GM19240 (cell line): ENCODE results near the gene AHNAK.

Source experiments
- DNase-seq: peaks from one replicate; pipeline ENCODE4 v3.0.0; 2011; ENCODE audit warnings: low spot score; ENCODE audit not compliant: insufficient read length

The AHNAK gene

DNA sequence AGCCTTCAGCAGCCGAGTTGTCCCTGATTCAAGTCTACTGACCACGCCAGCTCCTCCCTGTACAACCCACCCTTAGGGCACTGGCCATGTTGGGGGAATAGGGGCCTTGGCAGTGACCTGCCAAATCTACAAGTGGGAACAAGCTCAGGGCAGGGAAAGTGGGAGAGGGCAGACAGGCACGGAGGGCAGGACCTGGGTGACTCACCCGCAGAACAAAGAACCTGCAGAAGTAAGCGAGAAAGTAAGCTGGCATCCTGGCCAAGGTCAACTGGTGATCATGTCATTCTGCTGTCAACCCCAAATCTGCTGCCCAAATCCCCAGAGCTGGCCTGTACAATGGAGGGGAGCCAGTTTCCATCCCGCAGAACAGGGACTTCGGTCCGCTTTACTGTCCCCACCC, 135.6 kb downstream of the AHNAK start:
- DNase-seq = no peak

DNA sequence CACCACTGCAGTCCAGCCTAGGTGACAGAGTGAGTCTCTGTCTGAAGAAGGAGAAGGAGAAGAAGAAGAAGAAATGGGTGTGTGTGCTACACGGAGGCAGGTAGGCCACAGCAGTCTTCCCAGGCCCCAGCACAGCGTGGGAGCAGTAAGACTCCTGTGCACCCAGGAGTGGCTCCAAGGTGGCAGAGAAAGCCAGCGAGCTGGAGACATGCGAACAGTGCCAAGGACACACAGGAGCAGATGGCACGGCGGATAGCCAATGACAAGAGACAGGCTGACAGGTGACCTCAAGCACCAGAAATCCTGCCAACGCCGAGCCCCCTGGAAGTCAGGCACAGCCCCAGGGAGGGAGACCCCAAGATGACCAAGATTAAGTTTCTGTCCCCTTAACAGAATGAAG, 136.8 kb downstream of the AHNAK start:
- no peak for DNase-seq

DNA sequence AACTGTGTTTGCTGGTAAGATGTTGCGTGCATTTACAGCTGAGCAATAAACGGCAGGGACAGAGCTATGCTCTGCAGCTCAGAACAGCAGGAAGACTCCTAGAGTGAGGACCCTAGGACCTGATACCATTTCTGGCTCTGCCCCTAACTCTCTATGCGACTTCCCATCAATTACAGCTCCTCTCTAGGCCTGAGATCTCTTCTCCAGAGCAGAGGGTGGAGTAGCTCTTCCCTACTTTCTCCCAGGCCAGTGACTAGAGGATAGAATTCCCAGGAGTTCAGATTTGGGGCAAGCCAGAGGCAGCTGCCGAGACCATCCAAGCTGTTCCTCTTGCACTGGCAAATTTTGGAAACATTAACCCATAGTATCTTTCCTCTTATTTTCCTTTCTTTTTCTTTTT, 140.6 kb downstream of the AHNAK start:
- no peak for DNase-seq

DNA sequence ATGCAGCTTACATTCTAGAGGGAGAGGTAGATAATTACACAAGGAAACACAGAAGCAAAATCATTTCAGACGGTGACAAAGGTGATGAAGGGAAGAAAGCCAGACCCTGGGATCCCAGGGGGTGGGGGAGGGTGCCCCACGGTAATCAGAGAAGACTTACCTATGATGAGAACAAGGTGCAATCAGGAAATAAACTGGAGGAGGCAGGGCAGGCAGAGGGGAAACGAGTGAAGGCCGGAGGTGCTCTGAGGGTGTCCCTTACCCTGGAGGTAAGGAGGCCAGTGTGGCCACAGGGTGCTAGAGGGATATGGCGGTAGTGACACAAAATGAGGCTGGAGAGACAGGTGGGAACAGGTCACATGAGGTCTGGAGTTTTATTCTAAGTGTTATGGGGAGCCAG, 141.7 kb downstream of the AHNAK start:
- DNase-seq = no peak

DNA sequence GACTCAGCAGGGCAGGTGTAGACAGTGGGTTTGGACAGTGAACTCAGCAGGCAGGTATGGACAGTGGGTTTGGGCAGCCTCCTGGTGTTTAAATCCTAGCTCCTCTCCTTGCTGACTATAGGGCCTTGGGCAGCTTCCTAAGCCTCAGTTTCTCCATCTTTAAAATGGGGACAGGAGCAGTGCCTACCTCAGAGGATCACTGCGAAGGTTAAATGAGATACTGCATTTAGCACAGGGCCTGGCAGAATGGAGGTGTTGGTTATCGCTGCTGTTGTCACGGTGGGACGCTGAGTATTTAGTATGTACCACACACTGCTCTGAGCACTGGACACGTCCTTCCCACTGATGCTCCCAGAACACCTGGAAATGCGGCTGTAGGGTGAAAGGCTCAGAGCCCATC, 142.2 kb downstream of the AHNAK start:
- DNase-seq = no peak

DNA sequence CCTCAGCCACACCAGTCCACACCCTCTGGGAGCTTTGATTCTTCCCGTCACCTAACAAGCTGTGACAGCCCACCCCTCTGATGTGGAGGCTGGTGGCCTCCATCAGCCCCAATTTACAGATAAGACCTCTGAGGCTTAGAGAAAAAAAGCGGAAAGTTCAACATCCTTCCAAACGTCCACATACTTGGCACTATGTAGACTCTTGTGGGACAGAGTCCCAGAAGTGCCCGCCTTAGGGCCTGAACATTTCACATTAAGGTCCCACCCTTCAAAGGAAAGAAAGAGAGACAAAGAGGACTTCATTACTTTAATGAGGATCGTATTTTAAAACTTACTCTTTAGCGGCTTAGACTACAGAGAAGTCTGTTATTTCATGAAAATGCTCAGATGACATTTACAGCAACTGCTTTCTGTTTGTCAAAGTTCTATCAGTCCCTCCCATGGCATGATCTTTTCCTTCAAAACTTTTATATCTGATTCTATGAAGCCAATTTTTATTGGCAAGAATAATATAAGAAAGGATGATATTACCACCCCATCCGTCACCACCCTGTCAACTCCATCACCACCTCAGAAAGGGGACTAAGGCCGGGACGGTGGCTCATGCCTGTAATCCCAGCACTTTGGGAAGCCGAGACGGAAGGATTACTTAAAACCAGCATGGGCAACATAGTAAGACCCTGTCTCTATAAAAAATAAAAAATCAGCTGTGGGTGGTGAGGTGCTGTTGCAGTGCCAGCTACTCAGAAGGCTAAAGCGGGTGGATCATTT, 143.5 kb downstream of the AHNAK start:
- no peak for DNase-seq

DNA sequence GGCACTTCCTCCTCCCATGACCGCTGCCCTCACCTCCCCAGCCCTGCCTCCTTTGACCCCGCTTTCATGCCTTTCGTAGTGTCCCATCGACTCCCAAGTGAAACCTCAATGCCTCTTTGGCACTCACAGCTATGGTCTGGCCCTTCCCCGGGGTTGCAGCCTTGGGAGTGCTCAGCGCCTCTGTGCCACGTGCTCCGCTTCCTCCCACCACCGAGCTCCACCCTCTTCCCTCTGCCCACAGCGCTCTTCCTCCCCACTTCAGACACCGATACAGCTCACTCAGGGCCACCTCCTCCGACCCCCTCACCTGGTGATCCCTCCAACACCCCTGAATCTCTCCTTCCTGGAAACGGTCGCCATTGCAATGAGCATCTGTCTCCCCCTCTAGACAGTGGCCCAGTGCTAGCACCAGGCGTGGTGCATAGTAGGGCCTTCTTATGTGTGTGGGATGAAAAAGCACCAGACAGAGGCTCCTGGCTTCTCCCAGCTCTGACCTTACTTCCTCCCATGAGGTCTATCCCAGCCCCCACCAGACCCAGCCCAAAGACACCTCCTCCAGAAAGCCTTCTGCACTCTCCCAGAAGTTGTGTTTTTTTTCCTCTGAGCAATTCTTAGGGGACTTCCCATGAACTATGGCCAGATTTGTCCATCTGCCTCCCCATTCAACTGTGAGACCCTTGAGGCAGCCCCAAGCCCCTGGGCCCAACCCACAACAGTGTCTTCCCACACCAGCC, 144.2 kb downstream of the AHNAK start:
- DNase-seq = no peak

DNA sequence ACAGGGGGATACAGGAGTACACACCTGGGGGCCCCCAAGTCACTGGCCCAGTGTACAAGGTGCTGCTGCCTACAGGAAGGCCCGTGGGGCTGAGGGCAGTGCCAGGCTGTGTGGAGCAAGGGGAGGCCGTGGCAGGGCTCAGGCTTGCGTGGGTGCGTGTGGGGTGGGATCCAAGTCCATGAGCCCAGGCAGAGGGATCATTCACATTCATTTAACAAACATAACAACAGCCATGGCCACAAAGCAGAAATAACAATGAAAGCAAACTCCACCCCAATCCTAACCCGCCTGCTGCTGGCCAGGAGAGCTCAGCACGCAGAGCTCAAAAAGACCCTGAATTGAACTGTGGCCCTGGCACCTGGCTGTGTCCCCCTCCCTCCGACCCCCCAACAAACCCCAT, 144.8 kb downstream of the AHNAK start:
- DNase-seq = no peak

DNA sequence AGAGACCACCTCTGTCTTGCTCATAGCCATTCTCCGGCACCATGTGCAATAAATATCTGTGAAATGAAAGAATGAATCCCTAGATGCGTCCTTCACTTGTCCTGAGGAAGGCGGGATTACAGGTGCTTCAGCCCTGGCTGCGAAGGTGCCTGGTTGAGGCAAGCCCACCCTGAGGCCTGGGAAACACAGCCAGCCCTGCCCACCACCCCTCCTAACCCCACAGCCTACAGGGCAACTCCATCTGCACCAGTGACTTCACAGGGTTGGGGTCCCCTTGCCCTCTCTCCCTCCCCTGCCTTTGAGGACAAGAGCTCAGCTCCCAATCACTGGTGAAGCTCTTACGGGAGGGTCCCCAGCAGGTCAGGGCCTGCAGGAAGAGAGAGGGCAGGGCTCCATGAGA, 145.2 kb downstream of the AHNAK start:
- DNase-seq = no peak

DNA sequence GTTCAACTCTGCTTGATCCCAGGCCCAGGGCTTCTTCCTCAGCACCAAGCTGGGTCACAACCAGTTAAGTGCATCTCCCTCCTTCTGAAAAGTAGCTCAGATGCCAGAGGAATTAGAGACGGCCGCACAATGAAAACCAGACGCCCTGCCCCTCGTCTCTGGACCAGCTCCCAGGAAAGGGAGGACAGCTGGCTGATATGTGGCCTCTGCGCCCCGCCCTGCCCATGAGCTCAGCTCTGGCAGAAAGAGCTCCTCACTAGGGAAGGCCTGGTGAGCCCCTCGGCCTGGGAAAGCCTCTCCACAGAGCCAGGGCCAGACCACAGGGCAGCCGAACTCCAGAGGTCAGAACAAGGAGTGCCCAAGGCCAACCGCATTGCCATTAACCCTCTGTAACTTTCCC, 145.8 kb downstream of the AHNAK start:
- no peak for DNase-seq

DNA sequence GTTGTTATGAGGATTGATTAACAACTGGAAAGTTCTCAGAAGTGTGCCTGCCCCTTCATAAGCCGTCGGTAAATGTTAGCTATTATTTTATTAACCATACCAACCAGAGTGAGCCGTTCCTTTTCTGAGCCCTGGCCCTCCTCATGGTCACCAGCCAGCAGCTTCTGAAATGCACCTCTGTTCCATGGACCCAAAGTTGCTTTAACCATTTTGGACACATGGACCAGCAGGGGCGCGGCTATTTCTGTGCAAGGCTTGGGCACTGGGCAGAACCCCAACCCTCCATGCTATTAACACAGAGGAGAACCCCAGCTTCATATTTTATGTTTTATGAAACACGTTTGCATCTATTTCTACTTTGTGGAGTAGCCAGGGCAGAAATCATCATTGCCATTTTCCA, 146.3 kb downstream of the AHNAK start:
- DNase-seq = no peak

DNA sequence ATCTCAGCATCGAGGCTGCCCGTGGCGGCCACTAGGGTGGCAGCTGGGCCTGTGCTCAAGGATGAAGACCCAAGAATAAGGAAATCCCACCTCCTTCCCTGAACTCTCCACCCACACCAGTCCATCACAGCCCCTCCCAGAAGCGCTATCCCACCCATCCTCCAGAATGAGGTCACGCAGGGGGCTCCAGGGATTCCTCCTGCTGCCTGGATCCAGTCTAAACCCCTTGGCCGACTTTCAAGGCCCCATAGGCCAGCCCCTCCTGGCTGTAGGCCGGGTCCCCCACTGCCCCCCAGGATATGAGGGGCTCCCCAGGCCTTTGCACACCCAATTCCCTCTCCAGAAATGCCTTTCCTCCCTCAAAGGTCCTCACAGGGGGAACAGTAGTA, 146.7 kb downstream of the AHNAK start:
- no peak for DNase-seq

DNA sequence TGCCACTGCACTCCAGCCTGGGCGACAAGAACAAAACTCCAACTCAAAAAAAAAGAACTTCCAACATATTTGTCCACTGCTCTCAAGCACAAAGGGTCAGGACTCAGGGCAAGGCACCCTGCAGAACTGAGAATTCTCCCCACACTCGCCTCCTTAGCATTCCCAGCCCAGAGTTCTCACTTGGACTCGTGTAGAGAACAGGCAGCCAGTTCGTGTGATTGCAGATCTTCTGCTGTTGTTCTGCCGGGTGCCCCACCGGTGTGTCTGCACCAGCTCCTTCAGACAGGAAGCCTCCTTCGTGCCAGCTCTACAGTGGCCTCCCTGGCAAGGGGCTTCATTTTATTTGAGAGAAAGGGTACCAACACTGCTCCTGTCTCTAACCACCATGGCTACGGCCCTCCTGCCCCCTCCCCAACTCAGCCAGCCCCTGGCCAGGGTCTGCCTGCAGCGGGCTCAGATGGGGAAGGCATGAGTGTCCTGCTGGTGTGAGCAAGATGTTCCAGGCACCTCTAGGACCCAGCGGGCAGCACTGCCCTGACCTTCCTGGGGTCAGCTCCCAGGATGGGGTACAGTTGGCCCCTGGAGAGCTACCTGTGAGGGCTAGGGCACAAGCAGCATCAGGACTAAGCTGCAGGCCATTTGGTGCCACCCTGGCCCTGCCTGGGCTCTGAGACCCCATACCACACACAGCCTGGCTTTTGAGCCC, 147.3 kb downstream of the AHNAK start:
- no peak for DNase-seq

DNA sequence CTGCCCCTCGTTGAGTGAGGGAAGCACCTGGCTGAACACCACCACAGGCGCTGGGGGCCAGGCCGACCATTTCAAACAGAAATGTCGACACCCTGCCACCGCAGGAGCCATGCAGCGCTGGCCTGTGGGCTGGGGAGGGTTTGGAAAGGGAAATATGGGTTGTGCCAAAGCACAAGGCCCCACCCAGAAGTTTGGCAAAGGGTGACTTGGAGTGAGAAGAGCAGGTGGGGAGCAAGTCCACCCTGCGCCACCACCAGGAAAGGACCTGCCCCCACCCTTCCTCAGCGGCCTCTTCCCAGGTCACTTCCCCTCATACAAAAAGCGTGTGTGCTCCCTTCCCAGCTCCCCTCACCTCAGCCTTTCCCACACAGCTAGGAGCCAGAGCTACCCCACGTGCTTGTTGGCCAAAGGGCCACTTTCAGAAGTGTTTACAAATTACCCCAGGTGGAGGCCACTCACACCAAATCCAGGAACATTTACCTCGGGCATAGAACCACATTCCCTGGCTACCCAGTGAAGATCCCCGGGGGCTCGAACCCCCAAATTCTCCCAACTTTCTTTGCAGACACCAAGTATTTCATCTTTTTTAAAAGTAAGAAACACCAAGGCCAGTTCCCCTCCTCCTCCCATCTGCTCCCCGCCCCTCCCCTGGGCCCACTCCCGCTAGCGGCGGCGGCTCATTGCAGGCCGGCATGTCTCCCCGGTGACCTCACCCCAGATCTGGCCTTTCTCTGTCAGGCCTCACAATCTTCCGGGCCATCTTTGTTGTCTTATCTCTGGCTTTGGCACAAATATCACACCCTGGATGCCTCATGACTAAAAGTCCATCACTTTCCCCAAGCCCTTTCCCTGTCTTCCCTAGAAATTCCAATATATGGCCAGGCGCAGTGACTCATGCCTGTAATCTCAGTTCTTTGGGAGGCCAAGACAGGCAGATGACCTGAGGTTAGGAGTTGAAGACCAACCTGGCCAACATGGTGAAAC, 148.3 kb downstream of the AHNAK start:
- no peak for DNase-seq

DNA sequence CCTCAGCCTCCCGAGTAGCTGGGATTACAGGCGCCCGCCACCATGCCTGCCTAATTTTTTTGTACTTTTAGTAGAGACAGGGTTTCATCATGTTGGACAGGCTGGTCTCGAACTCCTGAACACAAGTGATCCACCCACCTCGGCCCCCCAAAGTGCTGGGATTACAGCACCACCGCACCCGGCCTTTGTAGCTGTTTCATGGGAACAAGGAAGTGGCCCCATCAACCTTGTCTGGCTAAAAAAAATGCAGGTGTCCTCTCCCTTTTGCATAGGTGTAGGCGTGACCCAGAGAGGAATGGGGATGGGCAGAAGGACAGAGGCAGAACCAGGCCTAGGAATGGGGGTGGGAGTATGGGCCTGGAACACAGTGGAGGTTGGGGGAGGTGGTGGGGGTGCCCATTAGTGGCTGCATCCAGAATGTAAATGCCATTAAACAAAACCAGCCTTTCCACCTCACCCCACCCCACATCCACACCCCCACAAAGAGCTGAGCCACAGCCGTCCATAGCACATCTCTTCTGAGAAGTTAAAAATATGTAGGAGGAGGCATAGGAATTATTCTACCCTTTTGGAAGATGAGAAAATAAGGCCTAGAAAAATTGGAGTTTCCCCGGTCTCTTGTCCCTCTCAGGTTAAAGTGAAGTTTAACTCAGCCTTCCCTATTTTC, 150.6 kb downstream of the AHNAK start:
- no peak for DNase-seq

DNA sequence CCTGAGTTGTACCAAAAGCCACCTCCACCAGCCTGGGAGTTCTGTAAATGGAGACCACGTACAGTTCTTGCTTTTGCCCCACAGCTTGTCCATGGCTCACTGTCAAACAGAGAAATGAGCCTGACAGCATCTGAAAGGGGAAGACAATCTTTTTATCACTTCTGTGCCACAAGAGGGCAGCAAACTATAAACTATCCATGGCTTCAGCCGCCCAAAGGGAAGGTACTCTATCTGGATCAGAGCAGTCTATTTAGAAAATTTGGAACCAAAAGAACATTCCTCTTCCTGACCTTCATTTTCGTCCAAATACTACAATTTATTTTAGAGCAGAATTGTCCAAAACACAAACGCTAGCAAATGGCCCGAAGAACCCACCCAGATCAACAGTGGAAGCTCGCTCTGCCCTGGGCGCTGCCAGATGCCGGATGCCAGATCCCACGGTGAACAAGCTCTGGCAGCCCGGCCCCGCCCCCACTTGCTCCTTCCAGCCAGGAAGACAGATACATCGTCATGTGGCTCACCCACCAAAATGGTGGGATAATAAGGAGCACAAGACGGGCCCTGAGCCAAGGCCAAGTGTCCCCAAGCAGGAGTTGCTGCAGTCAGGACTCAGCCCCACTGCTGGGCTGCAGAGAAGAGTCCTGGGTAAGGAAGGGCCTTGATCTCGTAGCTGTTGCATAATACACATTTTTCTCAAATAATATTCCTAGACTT, 151.6 kb downstream of the AHNAK start:
- peak; percentile 81 for DNase-seq

DNA sequence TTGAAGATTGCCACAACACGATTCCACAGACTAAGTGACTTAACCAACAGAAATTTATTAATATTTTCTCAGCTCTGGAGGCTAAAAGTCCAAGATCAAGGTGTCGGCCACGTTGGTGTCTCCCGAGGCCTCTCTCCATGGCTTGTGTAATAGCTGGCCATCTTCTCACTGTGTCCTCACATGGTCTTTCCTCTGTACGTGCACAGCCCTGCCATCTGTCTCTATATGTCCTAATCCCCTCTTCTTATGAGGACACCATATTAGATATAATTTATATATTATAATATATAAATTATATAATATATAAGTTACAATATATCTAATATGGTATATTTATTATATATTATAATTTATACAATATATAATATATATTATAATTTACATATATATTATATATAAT, 152.9 kb downstream of the AHNAK start:
- DNase-seq = no peak

DNA sequence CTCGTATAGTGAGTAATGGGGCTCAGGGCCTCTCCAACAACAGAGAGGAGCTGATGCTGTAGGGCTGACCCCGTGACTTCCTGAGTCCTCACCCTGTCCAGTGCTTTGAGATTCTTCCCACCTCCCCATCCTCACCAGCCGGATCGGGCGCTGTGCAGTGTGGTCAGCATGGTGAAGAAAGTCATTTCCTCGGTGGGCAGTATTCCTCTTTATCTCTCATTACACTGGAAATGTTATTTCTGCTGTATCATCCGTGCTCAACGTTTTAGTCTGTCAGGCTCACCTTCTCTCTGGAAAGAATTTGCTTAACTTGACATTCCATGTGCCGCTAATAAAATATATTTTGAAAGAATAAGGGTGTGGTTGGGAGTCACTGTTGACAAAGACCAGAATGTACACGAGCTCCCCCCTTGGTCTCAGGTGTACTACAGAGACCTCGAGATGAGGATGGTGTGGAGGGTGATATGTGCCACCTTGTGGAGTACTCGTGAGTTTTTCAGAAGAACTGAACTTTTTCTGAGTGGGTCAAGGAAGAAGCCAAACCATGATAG, 153.5 kb downstream of the AHNAK start:
- no peak for DNase-seq

DNA sequence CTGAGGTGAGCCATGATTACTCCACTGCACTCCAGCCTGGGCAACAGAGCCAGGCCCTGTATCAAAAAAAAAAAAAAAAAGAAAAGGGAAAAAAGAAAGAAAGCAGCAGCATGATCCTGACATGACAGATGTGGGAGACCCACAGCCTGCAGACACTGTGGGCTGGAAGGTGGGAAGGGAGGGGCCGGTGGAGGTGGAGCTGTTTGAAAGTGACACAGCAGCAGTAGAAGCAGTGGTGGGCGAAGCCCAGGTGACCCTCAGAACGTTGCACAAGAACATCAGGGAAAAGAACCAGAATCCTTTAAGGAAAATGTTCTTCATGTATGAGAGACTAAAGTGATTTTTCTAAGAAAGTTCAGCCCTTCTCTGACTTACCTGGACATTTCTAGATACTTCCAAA, 154.1 kb downstream of the AHNAK start:
- DNase-seq = no peak
